HG02943 (cell line): ENCODE data around the gene CDHR1.
"Not testable (repeated sequence)": the region's sequence is repeated elsewhere in the genome, so short reads cannot be mapped to it uniquely, and the experiment has no call there.

Experiments
- ATAC-seq: cut with Tn5 transposase; IDR thresholded peaks from one replicate; pipeline ENCODE4 v1.9.1; 2021; ENCODE audit warnings: mild to moderate bottlenecking, low read depth, moderate library complexity; ENCODE audit not compliant: unreplicated experiment

CDHR1 gene

DNA sequence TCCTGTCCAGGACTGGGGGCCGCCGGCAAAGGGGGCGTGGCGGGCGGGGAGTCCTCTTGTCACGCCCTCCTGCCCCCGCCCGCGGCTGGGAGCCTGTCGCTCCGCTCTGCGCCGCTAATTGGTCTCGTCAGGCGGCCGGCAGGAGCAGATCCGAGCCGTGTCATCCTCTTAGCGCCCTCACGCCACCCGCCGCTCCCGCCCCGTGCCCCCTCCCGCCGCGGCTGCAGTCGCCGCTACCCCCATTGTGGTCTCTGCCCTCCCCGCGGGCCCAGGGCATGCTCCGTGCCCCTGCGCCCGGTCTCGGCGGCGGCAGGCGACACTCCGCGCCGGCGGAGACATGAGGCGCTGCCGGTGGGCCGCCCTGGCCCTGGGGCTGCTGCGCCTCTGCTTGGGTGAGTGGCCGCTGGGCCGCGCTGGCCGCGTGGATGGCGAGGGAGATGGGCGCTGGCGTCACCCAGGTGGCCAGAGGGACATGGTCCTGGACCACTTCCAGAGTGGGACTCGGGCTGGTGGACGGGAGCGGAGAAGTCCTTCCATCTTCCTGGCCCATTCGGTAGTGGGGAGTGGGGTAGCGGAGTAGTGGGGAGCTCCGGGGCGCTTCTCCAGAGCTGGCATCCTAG lies at the start of gene CDHR1:
TSS of gene CDHR1 (plus strand) at position 114 of the 620 bp plus-strand sequence. CDS start at position 338, 224 bp downstream.
- peak; percentile 66 for ATAC-seq

DNA sequence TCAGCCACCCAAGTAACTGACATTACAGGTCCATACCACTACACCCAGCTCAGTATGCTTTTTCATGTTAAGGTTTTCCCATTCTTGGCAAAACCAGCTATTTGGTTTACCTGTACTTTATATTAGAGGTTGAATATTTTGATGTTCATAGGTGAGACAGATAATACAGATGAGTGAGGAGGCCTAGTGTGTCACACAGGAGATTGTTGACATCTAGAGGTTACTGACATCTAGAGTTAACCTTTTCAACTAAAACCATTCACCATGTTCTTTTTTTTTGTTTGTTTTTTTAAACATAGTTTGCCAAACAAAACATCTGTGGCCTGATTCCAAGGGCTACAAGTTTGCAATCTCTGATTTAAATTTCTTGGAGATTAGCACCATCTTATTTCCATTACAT lies 47.0 kb upstream of the CDHR1 start:
- ATAC-seq: no peak

DNA sequence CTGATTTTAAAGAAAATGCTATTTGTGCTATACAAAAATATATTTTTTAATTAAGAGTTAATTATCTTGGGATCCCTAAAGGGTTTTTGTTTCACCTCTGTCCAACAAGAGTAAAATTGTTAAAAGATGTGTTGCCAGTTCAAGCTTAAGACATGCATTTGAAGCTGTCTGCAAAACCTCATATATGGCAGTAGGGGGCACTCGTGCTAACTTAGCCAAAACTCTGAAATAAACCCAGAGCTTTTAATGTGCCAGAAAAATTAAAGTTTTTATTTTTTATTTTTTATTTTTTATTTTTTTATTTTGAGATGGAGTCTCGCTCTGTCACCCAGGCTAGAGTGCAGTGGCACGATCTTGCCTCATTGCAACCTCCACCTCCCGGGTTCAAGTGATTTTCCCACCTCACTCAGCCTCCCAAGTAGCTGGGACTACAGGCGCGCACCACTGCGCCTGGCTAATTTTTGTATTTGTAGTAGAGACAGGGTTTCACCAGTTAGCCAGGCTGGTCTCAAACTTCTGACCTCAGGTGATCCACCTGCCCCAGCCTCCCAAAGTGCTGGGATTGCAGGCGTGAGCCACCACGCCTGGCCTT lies 46.2 kb upstream of the CDHR1 start:
- ATAC-seq: not testable (repeated sequence)

DNA sequence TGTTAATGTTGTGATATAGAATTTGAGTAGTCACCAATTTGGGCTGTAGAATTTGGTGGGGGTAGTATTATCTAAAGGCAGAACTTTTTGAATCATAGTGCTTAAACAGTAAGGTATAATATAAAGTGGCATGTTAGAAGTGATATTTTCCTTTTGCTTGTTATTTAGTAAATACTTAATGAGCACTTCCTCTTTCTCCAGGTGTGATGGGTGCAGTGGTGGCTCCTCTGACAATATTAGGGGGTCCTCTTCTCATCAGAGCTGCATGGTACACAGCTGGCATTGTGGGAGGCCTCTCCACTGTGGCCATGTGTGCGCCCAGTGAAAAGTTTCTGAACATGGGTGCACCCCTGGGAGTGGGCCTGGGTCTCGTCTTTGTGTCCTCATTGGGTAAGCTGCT lies 44.5 kb upstream of the CDHR1 start:
- no peak for ATAC-seq

DNA sequence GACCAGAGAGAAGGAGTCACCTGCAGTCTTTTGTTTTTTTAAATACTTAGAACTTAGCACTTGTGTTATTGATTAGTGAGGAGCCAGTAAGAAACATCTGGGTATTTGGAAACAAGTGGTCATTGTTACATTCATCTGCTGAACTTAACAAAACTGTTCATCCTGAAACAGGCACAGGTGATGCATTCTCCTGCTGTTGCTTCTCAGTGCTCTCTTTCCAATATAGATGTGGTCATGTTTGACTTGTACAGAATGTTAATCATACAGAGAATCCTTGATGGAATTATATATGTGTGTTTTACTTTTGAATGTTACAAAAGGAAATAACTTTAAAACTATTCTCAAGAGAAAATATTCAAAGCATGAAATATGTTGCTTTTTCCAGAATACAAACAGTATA lies 41.6 kb upstream of the CDHR1 start:
- ATAC-seq: no peak

DNA sequence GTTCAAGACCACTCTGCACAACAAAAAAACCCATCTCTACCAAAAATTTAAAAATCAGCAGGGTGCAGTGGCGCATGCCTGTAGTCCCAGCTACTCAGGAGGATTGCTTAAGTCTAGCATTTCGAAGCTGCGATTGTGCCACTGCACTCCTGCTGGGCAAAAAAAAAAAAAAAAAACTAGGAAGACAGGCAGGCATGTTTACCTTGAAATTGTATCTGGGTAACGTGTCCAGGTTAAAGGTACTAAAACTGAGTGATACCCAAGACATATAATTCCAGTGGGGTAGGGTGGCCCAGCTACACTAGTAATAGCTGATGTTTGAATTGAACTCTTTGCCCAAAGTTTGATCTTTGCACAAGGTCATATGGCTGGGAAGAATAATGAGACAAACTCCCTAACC lies 38.8 kb upstream of the CDHR1 start:
- no peak for ATAC-seq

DNA sequence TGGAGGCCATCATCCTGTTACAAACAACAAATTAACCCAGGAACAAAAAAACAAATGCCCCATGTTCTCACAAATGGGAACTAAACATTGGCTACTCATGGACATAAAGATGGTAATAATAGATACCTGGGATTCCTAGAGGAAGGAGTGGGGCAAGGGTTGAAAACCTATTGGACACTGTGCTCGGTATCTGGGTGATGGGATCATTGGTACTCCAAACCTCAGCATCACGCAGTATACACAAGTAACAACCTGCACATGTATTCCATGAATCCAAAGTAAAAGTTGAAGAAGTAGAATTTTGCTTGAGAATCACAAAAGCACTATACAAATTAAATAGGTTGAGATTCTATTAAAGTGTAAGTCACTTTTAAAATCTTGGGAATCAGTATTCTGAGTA lies 38.3 kb upstream of the CDHR1 start:
- no peak for ATAC-seq

DNA sequence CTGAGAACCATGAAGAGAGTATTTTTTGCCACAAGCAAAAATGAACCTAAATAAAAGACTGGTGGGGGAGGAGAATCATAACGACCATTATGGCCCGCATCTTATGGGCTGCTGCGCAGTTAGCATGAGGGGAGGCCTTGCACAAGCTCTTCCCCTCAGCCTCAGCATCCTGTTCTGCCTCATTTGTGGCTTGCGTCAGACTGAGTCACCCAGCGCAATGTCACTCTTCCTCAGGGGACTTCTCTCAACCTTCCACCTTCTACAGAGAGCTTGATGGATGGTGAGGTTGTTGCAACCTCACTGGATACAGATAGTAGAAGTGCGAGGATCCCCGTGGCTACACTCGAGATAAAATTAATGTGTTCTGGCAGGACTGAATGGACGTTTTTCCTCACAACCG lies 37.6 kb upstream of the CDHR1 start:
- ATAC-seq: no peak

DNA sequence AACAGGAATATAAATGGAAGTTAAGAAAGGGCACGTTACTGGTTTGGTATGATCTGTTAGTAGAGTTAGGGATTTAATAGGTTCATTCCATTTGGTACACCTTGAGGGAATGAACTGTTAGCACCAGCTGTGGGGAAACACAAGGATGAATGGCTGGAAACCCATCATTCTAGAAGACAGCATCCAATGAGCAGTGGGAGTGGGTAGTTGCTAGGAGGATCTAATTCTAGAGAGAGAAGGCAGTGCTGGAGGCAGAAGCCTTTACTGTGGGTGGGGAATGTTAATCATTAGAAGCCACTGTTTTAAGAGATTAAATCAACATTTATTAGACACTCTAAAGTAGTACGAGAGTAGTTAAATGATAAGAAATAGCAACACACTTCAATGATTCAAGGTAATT lies 36.3 kb upstream of the CDHR1 start:
- ATAC-seq: no peak

DNA sequence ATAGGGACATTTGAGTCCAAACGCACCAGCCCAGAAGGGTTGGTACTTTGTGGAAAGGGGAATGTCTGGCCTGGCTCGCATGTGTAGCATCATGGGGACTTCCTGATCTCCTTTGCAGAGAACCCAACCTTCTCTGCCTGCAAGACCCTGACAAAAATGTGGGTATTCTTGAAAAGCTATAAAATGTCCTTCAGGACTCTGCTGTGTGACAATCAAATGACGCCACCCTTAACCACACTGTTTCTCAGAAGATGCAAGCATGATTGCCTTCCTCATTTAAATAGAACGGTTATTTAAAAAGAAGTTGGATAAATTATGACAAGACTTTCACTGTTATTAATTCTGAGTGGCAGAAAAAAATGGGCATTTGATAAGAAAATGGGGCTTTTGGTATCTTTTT lies 35.8 kb upstream of the CDHR1 start:
- no peak for ATAC-seq

DNA sequence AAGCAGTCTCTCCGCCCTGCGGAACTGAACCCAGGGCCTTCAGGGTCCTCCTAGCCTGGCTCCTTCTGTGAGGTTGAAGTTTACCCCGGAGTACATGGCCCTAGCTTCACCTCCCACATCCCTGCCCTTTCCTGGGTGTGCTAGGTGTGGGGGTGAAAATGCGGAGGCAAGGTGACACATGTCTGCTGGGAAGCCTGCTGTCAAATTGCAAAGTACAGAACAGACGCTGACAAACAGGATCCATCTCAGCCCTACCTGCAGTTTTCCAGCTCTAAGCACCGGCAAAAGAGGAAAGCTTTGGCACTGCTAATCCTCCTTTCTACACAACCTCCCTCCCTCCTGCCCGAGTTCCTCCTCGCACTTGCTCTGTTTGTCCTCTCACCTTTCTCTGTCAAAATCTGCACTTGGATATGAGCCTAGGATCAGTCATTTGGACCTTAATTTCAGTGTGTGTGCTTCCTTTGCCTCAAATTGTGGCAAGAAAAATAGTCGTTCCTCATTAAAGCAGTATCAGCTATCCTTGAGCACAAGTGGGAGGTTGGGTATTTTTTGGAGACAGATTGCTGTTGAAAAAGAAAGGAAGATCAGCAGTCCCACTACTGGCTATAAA lies 35.2 kb upstream of the CDHR1 start:
- ATAC-seq: no peak

DNA sequence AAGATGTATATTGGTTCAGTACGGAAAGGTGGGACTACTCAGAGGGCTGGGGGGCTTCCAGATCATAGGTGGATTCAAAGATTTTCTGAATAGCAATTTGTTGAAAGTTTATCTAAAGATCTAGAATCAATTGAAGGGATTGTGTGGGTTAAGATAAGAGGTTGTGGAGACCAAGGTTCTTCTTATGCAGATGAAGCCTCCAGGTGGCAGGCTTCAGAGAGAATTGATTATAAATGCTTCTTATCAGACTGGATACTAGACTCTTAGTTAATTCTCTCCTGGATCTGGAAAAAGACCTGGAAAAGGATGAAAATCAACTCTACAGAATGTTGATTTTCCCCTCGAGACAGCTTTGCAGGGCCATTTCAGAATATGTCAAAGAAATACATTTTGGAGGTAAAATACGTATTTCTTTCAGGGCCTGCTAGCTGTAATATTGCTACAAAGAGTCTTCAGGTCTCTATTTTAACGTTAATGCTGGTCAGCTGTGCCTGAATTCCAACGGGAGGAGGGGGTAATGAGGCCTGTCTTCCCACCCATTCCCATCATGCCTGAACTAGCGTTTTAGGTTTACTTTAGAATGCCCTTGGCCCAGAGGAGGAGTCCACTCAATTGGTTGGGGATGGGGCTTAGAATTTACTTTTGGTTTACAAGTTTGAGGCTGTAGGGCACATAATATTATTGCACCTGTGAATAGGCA lies 33.5 kb upstream of the CDHR1 start:
- ATAC-seq: no peak

DNA sequence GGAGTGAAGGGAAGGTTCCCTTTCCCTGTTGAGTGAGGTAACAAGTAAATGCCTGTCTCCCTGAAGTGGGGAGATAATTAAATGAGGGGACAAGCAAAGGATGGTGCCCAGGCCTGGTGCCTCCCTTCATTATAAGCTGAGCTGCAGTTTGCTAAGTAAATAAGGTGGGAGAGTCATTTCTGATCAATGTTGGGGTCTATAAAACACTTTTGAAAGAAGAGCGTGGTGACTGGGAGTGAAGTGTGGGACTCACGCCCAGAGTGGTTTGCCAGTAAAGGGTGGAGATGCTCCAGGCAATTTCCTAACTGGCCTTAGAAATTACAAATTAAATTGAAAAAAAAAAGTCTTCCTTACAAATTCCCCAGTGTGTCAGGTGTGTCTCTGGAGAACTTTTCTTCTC lies 30.3 kb upstream of the CDHR1 start:
- no peak for ATAC-seq

DNA sequence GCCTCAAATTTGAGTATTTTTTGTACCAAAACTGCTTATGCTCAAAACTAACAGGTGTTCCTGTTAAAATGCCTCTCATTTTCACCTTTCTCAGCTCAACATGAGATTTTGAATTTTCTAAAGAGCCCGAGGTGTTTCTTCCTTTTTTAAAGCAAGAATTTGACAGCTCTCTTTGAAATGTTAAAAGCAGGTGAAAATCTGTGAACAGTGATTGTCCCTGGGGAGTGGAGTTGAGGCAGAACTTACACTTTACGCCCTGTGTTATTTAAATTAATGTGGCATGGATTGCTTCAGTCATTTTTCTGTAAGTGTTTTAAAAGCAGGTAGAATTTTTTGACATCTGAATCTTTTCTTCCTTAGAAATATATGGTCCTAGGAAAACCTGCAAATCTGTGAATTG lies 29.9 kb upstream of the CDHR1 start:
- ATAC-seq: no peak

DNA sequence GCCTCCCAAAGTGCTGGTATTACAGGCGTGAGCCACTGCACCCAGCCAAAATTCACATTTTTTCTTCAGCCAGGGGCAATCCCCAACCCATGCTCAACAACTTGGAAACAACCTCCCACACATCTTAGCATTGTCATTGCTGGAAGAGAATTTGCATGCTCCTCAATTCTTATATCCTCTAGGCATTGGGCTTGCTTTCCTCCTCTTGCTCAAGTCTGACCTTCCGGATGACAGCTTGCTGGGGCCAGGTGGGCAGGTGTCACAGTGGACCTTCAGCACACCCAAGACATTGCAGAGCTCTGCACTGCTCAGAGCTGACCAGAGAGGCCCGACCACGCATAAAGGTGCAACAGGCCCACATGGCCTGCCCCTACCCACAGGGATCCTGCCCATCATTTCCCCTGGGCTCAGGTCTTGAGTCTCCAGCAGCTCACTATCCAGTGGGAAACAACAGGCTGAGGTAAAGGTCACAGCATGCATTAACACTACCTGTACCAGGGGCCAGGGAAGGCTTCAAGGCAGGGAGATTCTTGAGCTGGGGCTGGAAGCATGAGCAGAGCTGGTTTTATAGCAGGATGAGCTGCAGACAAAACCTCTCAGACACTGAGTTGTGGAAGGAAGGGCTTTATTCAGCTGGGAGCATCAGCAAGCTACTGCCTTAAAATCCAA lies 27.6 kb upstream of the CDHR1 start:
- peak; percentile 50 for ATAC-seq

DNA sequence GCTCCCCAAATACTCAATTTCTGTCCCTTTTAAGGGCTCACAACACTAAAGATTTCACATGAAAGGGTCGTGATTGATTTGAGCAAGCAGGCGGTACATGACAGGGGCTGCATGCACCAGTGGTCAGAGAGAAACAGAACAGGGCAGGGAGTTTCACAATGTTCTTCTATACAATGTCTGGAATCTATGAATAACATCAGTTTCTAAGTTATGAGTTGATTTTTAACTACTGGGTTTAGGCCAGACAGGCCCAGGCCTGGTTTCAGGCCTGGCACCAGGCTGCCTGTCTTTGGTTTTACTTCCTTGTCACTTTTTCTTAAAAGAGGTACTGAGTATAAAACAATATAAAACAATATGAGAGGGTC lies 27.1 kb upstream of the CDHR1 start:
- peak; percentile 29 for ATAC-seq

DNA sequence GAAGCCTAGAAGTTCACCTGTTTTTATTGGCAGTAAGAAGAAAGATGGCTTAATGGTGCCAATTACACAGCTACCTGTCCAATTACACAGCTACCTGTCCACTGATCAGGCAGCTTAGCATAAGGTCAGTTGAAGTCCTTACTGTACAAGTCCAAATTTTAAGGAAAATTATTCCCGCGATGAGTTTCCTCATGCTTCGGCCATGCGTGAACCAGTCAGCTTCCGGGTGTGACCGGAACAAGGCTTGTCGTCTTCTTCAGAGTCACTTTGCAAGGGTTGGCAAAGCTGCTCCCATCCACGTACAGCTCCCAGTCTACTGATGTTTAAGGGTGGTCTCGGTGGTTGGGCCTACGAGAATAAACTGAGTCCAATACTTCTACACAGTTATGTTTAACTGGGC lies 26.0 kb upstream of the CDHR1 start:
- not testable (repeated sequence) for ATAC-seq

DNA sequence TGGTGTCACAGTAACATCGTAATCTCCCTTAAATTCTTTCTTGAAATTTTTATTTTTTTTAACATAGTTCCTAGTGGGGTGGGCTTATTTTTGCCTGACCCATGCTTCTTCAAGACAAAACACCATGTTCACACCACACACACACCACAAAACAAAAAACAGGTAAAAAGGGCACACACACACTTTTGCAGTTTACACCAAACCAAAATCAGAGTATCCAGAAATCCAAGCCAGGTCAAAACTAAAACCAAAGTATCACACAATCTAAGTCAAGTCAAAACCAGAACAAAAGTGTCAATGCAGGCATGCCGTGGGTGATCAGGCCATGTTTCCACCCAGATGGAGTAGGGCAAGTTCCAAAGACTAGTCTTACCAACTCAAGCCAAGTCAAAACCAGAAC lies 23.1 kb upstream of the CDHR1 start:
- not testable (repeated sequence) for ATAC-seq

DNA sequence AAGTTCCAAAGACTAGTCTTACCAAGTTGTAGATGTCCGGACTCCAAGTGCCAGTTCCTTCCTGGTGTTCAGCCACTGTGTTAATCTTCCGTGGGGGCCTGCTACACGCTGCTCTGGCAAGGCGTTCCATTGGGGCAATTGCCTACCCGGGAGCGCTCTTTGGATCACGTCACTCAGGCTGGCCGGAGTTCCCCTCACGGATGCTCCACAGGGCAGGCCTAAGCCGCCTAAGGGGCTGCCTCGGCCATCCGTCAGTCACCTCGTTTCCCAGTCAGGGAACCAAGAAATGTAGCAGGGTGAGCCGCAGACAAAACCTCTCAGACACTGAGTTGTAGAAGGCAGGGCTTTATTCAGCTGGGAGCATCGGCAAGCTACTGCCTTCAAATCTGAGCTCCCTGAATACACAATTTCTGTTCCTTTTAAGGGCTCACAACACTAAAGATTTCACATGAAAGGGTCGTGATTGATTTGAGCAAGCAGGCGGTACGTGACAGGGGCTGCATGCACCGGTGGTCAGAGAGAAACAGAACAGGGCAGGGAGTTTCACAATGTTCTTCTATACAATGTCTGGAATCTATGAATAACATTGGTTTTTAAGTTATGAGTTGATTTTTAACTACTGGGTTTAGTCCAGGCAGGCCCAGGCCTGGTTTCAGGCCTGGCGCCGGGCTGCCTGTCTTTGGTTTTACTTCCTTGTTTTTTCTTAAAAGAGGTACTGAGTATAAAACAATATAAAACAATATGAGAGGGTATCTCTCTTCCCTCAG lies 22.5 kb upstream of the CDHR1 start:
- peak; percentile 31 for ATAC-seq
